ENCODE results near the gene LMAN1.

DNA sequence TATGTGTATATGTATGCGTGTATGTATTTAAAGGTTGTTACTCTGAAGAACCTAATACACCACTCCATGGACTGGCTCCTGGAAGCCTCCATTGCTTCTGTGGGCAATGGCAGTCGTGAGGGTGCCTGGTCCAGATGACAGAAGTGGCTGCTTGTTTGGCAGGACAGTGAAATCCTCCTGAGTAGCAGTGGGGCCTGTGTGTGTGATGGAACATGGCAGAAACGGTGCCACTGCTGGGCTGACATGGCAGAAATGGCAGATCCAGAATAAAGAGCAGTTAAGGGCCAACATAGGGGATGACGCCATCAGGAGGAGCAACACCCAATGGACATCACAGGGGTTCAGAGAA lies 34.5 kb downstream of the LMAN1 start:
- TF ChIP-seq, protein P1, sequence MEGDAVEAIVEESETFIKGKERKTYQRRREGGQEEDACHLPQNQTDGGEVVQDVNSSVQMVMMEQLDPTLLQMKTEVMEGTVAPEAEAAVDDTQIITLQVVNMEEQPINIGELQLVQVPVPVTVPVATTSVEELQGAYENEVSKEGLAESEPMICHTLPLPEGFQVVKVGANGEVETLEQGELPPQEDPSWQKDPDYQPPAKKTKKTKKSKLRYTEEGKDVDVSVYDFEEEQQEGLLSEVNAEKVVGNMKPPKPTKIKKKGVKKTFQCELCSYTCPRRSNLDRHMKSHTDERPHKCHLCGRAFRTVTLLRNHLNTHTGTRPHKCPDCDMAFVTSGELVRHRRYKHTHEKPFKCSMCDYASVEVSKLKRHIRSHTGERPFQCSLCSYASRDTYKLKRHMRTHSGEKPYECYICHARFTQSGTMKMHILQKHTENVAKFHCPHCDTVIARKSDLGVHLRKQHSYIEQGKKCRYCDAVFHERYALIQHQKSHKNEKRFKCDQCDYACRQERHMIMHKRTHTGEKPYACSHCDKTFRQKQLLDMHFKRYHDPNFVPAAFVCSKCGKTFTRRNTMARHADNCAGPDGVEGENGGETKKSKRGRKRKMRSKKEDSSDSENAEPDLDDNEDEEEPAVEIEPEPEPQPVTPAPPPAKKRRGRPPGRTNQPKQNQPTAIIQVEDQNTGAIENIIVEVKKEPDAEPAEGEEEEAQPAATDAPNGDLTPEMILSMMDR (IDR thresholded peaks at IDR 0.05): no peak
- no peak for TF ChIP-seq POLR2A (IDR thresholded peaks at IDR 0.05)
- TF ChIP-seq POLR2AphosphoS5 (IDR thresholded peaks at IDR 0.05): no peak

Data from prostate gland (tissue), 2 donors.